ENCODE data around the gene FBXO40.

Gene FBXO40

GRCh38 chr3:121667333-121667732 lies 74.2 kb downstream of the FBXO40 start:
- no peak for DNase-seq

DNA sequence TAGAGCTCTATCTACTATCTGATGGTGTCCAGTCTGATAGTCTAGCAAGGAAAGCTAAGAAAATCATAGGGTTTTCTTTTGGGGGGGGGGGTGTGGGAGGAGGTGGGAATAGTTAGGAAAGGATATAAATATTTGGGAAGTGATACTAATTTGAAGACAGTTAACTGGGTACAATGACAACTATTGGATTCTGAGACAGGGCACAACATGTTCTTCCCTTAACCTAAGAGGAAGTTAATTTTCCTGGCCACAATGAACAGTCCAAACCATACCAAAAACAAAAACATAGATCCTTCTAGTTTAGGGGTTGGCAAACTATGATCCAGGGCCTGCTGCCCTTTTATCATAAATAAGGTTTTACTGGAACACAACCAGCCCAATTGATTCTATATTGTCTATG lies 77.5 kb downstream of the FBXO40 start:
- DNase-seq, result no peak

GRCh38 chr3:121677141-121677540 lies 84.0 kb downstream of the FBXO40 start:
- no peak for DNase-seq

Data from cerebellar nuclear complex (tissue), 1 donor.